SK-N-SH (cell line): ENCODE results near the gene CAST. TPM values are rescaled to one million over a fixed set of nuclear protein-coding genes. Genes with fewer than 3 reads are reported as not detected.

Experiments used
- CTCF ChIA-PET: fragments of 300-600, 350-600 bp; formaldehyde crosslinking; extraction: SDS; loops from one replicate; lab custom pipeline; 2021; lab: Yijun Ruan, JAX
- POLR2A ChIA-PET: fragments of 350-600 bp; sonication (Branson Sonifier 250); formaldehyde crosslinking; extraction: SDS; loops from one replicate; lab custom pipeline; 2020; ENCODE audit warnings: antibody characterized with exemption, inconsistent platforms; lab: Yijun Ruan, JAX
- DNase-seq: peaks from one replicate; pipeline ENCODE4 v3.0.0; 2012
- H2AFZ ChIP-seq: fragments of 200-600 bp; sonication (generic); 2 replicates; pipeline ENCODE4 v1.8.1; 2016; ENCODE audit warnings: antibody characterized with exemption, mild to moderate bottlenecking, low read depth
- H3F3A ChIP-seq: fragments of 200-600 bp; sonication (generic); replicated peaks from 2 replicates; pipeline ENCODE3; 2016; ENCODE audit warnings: antibody characterized with exemption, mild to moderate bottlenecking; ENCODE audit not compliant: insufficient read depth
- H3K27ac ChIP-seq, 2 experiments: fragments of 200-500 bp in 1 of 2; fragments of 200-600 bp in 1 of 2; sonication (Bioruptor generic) in 1 of 2; sonication (generic), shearing (Covaris generic) in 1 of 2; 2 replicates each; pipeline versions ENCODE4 v1.5.1 to v1.6.1; 2014 to 2016; ENCODE audit warnings: low read depth in 2 of 2, inconsistent platforms in 1 of 2, low read length in 1 of 2, mild to moderate bottlenecking in 1 of 2, mixed read lengths in 1 of 2
- H3K27me3 ChIP-seq: fragments of 200-600 bp; sonication (generic), shearing (Covaris generic); 2 replicates; pipeline ENCODE4 v1.6.1; 2016; ENCODE audit warnings: mixed run types; ENCODE audit not compliant: insufficient read depth
- H3K36me3 ChIP-seq, 2 experiments: fragments of 200-500 bp in 1 of 2; fragments of 200-600 bp in 1 of 2; sonication (Bioruptor generic) in 1 of 2; sonication (generic) in 1 of 2; replicated peaks in 1 of 2; 2 replicates each; pipeline versions ENCODE3 to v1.5.1; 2014 to 2016; ENCODE audit warnings: low read length in 1 of 2, mild to moderate bottlenecking in 1 of 2; ENCODE audit not compliant: insufficient read depth in 2 of 2, control insufficient read depth in 1 of 2
- H3K4me1 ChIP-seq, 2 experiments: fragments of 200-500 bp in 1 of 2; fragments of 200-600 bp in 1 of 2; sonication (Bioruptor generic) in 1 of 2; sonication (generic), shearing (Covaris generic) in 1 of 2; 2 replicates each; pipeline versions ENCODE4 v1.5.1 to v1.6.1; 2014 to 2016; ENCODE audit warnings: low read depth in 1 of 2, low read length in 1 of 2, mixed run types in 1 of 2; ENCODE audit not compliant: insufficient read depth in 2 of 2, control insufficient read depth in 1 of 2
- H3K4me2 ChIP-seq: fragments of 200-600 bp; sonication (generic), shearing (Covaris generic); 2 replicates; pipeline ENCODE4 v1.6.1; 2017; ENCODE audit warnings: mixed run types
- H3K4me3 ChIP-seq, 2 experiments: fragments of 200-500 bp in 1 of 2; fragments of 200-600 bp in 1 of 2; sonication (Bioruptor generic) in 1 of 2; sonication (generic), shearing (Covaris generic) in 1 of 2; 2 replicates each; pipeline versions ENCODE4 v1.5.1 to v1.8.1; 2014 to 2016; ENCODE audit warnings: low read depth in 2 of 2, inconsistent platforms in 1 of 2, low read length in 1 of 2, mild to moderate bottlenecking in 1 of 2, mixed read lengths in 1 of 2, moderate library complexity in 1 of 2
- H3K79me2 ChIP-seq: fragments of 200-600 bp; sonication (generic); 2 replicates; pipeline ENCODE4 v1.8.1; 2017; ENCODE audit warnings: mild to moderate bottlenecking; ENCODE audit not compliant: insufficient read depth
- H3K9ac ChIP-seq: fragments of 200-600 bp; sonication (generic); 2 replicates; pipeline ENCODE4 v1.6.1; 2017; ENCODE audit warnings: mixed run types
- H3K9me2 ChIP-seq: fragments of 200-600 bp; sonication (generic); 2 replicates; pipeline ENCODE4 v1.6.1; 2017; ENCODE audit warnings: mixed run types
- H3K9me3 ChIP-seq: fragments of 200-600 bp; sonication (generic); 2 replicates; pipeline ENCODE4 v1.6.1; 2017; ENCODE audit warnings: mixed run types, mild to moderate bottlenecking, moderate library complexity
- H4K20me1 ChIP-seq: fragments of 200-600 bp; sonication (generic); 2 replicates; pipeline ENCODE4 v1.6.1; 2017; ENCODE audit warnings: mild to moderate bottlenecking, mixed run types; ENCODE audit not compliant: insufficient read depth
- CHD2 ChIP-seq: fragments of 150-350 bp; IDR thresholded peaks from 2 replicates; pipeline ENCODE4 v1.6.1; 2018; ENCODE audit warnings: low read length; ENCODE audit not compliant: partially characterized antibody
- ELF1 ChIP-seq: IDR thresholded peaks from 2 replicates; pipeline ENCODE4 v1.4.0; 2012
- EP300 ChIP-seq, 2 experiments: IDR thresholded peaks; 2 replicates each; pipeline versions ENCODE4 v1.4.0 to v1.6.1; 2012; ENCODE audit warnings: borderline replicate concordance in 1 of 2, low read depth in 1 of 2, low read length in 1 of 2
- EZH2phosphoT487 ChIP-seq: fragments of 200-600 bp; sonication (generic); IDR thresholded peaks from 2 replicates; pipeline ENCODE4 v1.6.1; 2017; ENCODE audit warnings: low read depth, mixed run types, mild to moderate bottlenecking, antibody characterized with exemption, moderate library complexity, borderline replicate concordance
- FOXJ3 ChIP-seq: sonication (generic); formaldehyde crosslinking; IDR thresholded peaks from 2 replicates; pipeline ENCODE4 v1.5.1; 2020; ENCODE audit warnings: mild to moderate bottlenecking, missing genetic modification reagents
- FOXM1 ChIP-seq: IDR thresholded peaks from 2 replicates; pipeline ENCODE4 v1.4.0; 2012; ENCODE audit warnings: low read depth, mild to moderate bottlenecking
- GATA2 ChIP-seq: sonication (generic); formaldehyde crosslinking; IDR thresholded peaks from 2 replicates; pipeline ENCODE4 v1.5.0; 2020; ENCODE audit warnings: mild to moderate bottlenecking, missing genetic modification reagents
- JUND ChIP-seq: IDR thresholded peaks from 2 replicates; pipeline ENCODE4 v1.4.0; 2012
- MEF2A ChIP-seq: IDR thresholded peaks from 2 replicates; pipeline ENCODE4 v1.4.0; 2012; ENCODE audit warnings: low read depth, borderline replicate concordance
- RXRA ChIP-seq: IDR thresholded peaks from 2 replicates; pipeline ENCODE4 v1.4.0; 2012; ENCODE audit warnings: low read depth, mild to moderate bottlenecking, borderline replicate concordance
- SMC3 ChIP-seq: IDR thresholded peaks from 2 replicates; pipeline ENCODE4 v1.6.1; 2012; ENCODE audit warnings: low read depth, low read length, improper control_type of control experiment
- TCF12 ChIP-seq: IDR thresholded peaks from 2 replicates; pipeline ENCODE4 v1.4.0; 2012
- TEAD4 ChIP-seq: IDR thresholded peaks from 2 replicates; pipeline ENCODE4 v1.4.0; 2012; ENCODE audit warnings: mild to moderate bottlenecking, borderline replicate concordance; ENCODE audit not compliant: insufficient read depth
- WGBS: methylation state at CpG from one replicate; pipeline ENCODE4 v1.1.6; 2017; ENCODE audit warnings: low lambda C conversion rate; 5-methylcytosine and 5-hydroxymethylcytosine counted together
- polyA plus RNA-seq, 3 experiments: library from polyadenylated mRNA; depleted of rRNA; stranded (reverse); fragments of >200 nt; gene quantifications; 2 replicates each; pipeline ENCODE4 v1.2.3, GENCODE V29; 2012
- TF ChIP-seq, protein P1 (sequence below): fragments of 200-600 bp; sonication (generic); IDR thresholded peaks from 2 replicates; pipeline ENCODE4 v1.6.1; 2017; ENCODE audit warnings: antibody characterized with exemption, mild to moderate bottlenecking, moderate library complexity
- TF ChIP-seq, protein P2 (sequence below): fragments of 150-350 bp; IDR thresholded peaks from 2 replicates; pipeline ENCODE4 v1.6.1; 2016; ENCODE audit warnings: mild to moderate bottlenecking, low read depth, low read length
- TF ChIP-seq, protein P3 (sequence below): fragments of 150-350 bp; IDR thresholded peaks from 2 replicates; pipeline ENCODE4 v1.6.1; 2017; ENCODE audit warnings: antibody characterized with exemption, low read length, low read depth, borderline replicate concordance
- TF ChIP-seq, protein P4 (sequence below): IDR thresholded peaks from 2 replicates; pipeline ENCODE4 v1.4.0; 2012; ENCODE audit warnings: low read depth, borderline replicate concordance

The CAST gene
- polyA plus RNA-seq, 1 of the 3 experiments (the other 2 are of a cell fraction), result 82.9 TPM

DNA sequence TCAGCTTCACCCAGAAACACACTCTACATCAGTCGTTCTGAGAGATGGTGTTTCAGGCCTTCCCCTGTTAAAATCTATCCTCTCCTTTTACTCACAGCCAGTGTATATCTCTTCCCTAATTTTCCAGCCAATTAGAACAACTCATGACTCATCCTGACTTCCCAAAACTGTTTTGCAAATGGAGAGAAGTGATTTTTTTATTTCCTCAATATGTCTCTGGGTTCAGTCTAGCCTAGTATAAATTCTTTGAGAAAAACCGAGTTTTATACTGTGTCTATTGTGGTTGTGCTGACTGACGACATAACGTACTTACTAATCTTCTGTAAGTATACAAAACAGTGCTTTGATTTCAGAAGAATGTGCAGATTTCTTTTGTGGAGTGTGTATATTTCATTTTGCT, 28.4 kb upstream of the CAST start:
- no peak overlapping the region for H3K27ac ChIP-seq
- H3K4me2 ChIP-seq, result no peak overlapping the region
- H2AFZ ChIP-seq, result no peak overlapping the region

DNA sequence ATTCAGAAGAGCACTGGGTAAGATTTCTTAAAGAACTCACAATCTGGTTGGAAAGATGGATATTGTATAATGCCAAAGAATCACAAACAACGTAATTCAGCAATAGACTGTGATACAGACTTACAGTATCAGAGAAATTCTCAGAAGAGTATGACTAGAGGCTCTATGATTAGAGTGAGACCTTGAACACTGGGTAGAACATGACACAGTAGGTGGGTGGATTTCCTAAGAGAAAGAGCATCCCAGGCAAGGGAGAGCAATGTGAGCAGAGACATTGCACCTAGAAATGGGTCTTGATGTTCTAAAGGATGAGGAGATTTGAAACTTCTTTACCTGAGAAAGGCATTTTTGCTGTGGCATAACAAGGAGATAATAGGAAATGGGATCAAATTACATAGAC, 27.3 kb upstream of the CAST start:
- no peak for TF ChIP-seq SMC3
- no peak for TF ChIP-seq TCF12
- TF ChIP-seq, all 33 proteins: peak for 0
- no peaks in the 10 kb centered on the region for H3K27me3 ChIP-seq
- no peaks in the 10 kb centered on the region for H3K9me2 ChIP-seq
- no peak overlapping the region for H3K9ac ChIP-seq
- no peak overlapping the region for H3K4me3 ChIP-seq
- H3K79me2 ChIP-seq, result no peaks in the 10 kb centered on the region
- H3K27ac ChIP-seq, result no peak overlapping the region
- ChIA-PET POLR2A (no interaction called here), CTCF (no interaction called here)
- WGBS, result 77% methylated on average over 1 of the region's 1 CpG
- peaks cover 0 to 10% of the 10 kb centered on the region in 2 experiments; a peak in 1 of 4 replicates for H3K4me1 ChIP-seq
- no peaks in the 10 kb centered on the region for H3K9me3 ChIP-seq
- H2AFZ ChIP-seq, result no peak overlapping the region
- no peaks in the 10 kb centered on the region for H4K20me1 ChIP-seq
- no peak for DNase-seq
- H3K4me2 ChIP-seq, result no peak overlapping the region
- no peaks in the 10 kb centered on the region for H3K36me3 ChIP-seq
- H3F3A ChIP-seq, result peaks cover 10% of the 10 kb centered on the region

More for the DNA sequence above, 28.4 kb upstream of the CAST start:
- CTCF ChIA-PET, result no interaction called here
- no peaks in the 10 kb centered on the region for H3K27me3 ChIP-seq
- no peaks in the 10 kb centered on the region for H3K36me3 ChIP-seq
- DNase-seq, result no peak
- no peaks in the 10 kb centered on the region for H4K20me1 ChIP-seq
- POLR2A ChIA-PET, result no interaction called here
- H3K9ac ChIP-seq, result no peak overlapping the region
- H3K4me3 ChIP-seq, result no peak overlapping the region
- H3F3A ChIP-seq, result peaks cover 20% of the 10 kb centered on the region
- TF ChIP-seq JUND (no peak), EP300 (IDR thresholded peaks at IDR 0.05; ENCODE audit: borderline replicate concordance in 1 of 2, low read depth in 1 of 2, low read length in 1 of 2) (no peak), FOXM1 (no peak), CHD2 (no peak), ELF1 (no peak), SMC3 (no peak)
- TF ChIP-seq, protein P1, sequence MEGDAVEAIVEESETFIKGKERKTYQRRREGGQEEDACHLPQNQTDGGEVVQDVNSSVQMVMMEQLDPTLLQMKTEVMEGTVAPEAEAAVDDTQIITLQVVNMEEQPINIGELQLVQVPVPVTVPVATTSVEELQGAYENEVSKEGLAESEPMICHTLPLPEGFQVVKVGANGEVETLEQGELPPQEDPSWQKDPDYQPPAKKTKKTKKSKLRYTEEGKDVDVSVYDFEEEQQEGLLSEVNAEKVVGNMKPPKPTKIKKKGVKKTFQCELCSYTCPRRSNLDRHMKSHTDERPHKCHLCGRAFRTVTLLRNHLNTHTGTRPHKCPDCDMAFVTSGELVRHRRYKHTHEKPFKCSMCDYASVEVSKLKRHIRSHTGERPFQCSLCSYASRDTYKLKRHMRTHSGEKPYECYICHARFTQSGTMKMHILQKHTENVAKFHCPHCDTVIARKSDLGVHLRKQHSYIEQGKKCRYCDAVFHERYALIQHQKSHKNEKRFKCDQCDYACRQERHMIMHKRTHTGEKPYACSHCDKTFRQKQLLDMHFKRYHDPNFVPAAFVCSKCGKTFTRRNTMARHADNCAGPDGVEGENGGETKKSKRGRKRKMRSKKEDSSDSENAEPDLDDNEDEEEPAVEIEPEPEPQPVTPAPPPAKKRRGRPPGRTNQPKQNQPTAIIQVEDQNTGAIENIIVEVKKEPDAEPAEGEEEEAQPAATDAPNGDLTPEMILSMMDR, result no peak
- TF ChIP-seq, protein P2, sequence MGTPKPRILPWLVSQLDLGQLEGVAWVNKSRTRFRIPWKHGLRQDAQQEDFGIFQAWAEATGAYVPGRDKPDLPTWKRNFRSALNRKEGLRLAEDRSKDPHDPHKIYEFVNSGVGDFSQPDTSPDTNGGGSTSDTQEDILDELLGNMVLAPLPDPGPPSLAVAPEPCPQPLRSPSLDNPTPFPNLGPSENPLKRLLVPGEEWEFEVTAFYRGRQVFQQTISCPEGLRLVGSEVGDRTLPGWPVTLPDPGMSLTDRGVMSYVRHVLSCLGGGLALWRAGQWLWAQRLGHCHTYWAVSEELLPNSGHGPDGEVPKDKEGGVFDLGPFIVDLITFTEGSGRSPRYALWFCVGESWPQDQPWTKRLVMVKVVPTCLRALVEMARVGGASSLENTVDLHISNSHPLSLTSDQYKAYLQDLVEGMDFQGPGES, result no peak
- peaks cover 0 to 21% of the 10 kb centered on the region in 2 experiments; a peak in 1 of 4 replicates for H3K4me1 ChIP-seq
- no peaks in the 10 kb centered on the region for H3K79me2 ChIP-seq
- no peaks in the 10 kb centered on the region for H3K9me2 ChIP-seq
- WGBS, result 57% methylated on average over 4 of the region's 4 CpGs
- no peaks in the 10 kb centered on the region for H3K9me3 ChIP-seq

DNA sequence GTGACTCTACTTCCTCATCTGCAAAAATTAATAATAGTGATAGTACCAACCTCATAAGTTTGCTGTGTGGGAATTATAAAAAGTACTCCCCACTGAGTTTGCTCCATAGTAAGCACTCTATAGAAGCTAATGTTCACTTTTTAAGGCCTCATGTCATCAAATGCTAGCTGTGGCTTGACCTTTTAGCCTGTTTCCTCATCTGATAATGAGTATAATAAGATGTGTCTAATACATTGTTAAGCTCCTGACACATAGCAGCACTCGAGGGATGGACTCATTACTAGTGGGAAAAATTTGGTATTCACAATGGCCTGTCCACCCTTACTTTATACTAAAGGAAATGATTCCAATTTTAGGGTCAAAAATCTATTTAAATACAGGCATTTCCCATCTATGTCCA, 26.1 kb upstream of the CAST start:
- Histone ChIP-seq H3K9ac (no peak overlapping the region), H3K36me3 (no peaks in the 10 kb centered on the region), H3K9me2 (no peaks in the 10 kb centered on the region), H3K9me3 (no peaks in the 10 kb centered on the region), H3K27ac (no peak overlapping the region), H3K4me3 (no peak overlapping the region), H3F3A (no peaks in the 10 kb centered on the region), H2AFZ (no peak overlapping the region), H3K27me3 (no peaks in the 10 kb centered on the region), H4K20me1 (no peaks in the 10 kb centered on the region), H3K4me2 (no peak overlapping the region), H3K4me1 (no peaks in the 10 kb centered on the region), H3K79me2 (no peaks in the 10 kb centered on the region)
- WGBS, result 45% methylated on average over 1 of the region's 1 CpG
- CTCF ChIA-PET, result interaction anchor here (0.6 to 1.3 kb wide), 2 partner anchors 33 to 116 kb away, joined by 3 to 6 read pairs; no protein-coding TSS in a partner anchor
- POLR2A ChIA-PET, result no interaction called here
- no peak for DNase-seq
- TF ChIP-seq GATA2 (no peak), EZH2phosphoT487 (no peak), MEF2A (no peak), FOXJ3 (CRISPR knock-in tag) (no peak), TEAD4 (no peak), RXRA (no peak), FOXM1 (no peak)
- TF ChIP-seq, protein P3, sequence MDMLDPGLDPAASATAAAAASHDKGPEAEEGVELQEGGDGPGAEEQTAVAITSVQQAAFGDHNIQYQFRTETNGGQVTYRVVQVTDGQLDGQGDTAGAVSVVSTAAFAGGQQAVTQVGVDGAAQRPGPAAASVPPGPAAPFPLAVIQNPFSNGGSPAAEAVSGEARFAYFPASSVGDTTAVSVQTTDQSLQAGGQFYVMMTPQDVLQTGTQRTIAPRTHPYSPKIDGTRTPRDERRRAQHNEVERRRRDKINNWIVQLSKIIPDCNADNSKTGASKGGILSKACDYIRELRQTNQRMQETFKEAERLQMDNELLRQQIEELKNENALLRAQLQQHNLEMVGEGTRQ, result no peak
- TF ChIP-seq, protein P4, sequence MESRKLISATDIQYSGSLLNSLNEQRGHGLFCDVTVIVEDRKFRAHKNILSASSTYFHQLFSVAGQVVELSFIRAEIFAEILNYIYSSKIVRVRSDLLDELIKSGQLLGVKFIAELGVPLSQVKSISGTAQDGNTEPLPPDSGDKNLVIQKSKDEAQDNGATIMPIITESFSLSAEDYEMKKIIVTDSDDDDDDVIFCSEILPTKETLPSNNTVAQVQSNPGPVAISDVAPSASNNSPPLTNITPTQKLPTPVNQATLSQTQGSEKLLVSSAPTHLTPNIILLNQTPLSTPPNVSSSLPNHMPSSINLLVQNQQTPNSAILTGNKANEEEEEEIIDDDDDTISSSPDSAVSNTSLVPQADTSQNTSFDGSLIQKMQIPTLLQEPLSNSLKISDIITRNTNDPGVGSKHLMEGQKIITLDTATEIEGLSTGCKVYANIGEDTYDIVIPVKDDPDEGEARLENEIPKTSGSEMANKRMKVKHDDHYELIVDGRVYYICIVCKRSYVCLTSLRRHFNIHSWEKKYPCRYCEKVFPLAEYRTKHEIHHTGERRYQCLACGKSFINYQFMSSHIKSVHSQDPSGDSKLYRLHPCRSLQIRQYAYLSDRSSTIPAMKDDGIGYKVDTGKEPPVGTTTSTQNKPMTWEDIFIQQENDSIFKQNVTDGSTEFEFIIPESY, result no peak
